CD14-positive monocyte (primary cell): ENCODE data around the gene KSR1. TPM values are rescaled to one million over a fixed set of nuclear protein-coding genes. Genes with fewer than 3 reads are reported as not detected.

Experiments
- DNase-seq, 3 donors: peaks; one replicate each; pipeline ENCODE4 v3.0.0-alpha.2; 2011 to 2022
- H2AFZ ChIP-seq: 2 replicates; pipeline ENCODE4 v1.6.0; 2012; ENCODE audit warnings: mild to moderate bottlenecking, low read depth, low read length, inconsistent platforms; ENCODE audit not compliant: insufficient read depth, poor library complexity, severe bottlenecking
- H3K27ac ChIP-seq, 2 donors: 1 replicate in 1 of 2; 2 replicates in 1 of 2; pipeline ENCODE4 v1.5.1; 2012 to 2013; ENCODE audit warnings: low read length in 2 of 2, control low read depth in 1 of 2, inconsistent platforms in 1 of 2, low read depth in 1 of 2, mild to moderate bottlenecking in 1 of 2
- H3K27me3 ChIP-seq, 2 donors: one replicate each; pipeline versions ENCODE4 v1.6.0 to v1.6.1; 2011 to 2013; ENCODE audit warnings: low read length in 2 of 2; ENCODE audit not compliant: control insufficient read depth in 2 of 2, insufficient read depth in 2 of 2
- H3K36me3 ChIP-seq, 2 donors: replicated peaks in 1 of 2; 1 replicate in 1 of 2; 2 replicates in 1 of 2; pipeline versions ENCODE4 v1.5.1 to v1.6.1; 2012 to 2013; ENCODE audit warnings: low read length in 2 of 2, control low read depth in 1 of 2, inconsistent platforms in 1 of 2, mild to moderate bottlenecking in 1 of 2; ENCODE audit not compliant: insufficient read depth in 2 of 2, control insufficient read depth in 1 of 2
- H3K4me1 ChIP-seq, 2 donors: 1 replicate in 1 of 2; 2 replicates in 1 of 2; pipeline versions ENCODE4 v1.5.1 to v1.6.1; 2012 to 2013; ENCODE audit warnings: low read length in 2 of 2, control low read depth in 1 of 2, inconsistent platforms in 1 of 2, mild to moderate bottlenecking in 1 of 2, moderate library complexity in 1 of 2; ENCODE audit not compliant: insufficient read depth in 2 of 2, control insufficient read depth in 1 of 2
- H3K4me2 ChIP-seq: replicated peaks from 2 replicates; pipeline ENCODE3; 2012; ENCODE audit warnings: low read length, moderate library complexity, mild to moderate bottlenecking; ENCODE audit not compliant: poor library complexity, severe bottlenecking; ENCODE audit errors: extremely low read depth
- H3K4me3 ChIP-seq, 3 experiments: fragments of 200-600 bp in 1 of 3; sonication (generic) in 1 of 3; replicated peaks in 1 of 3; 1 replicate in 2 of 3; 2 replicates in 1 of 3; pipeline ENCODE4 v1.5.1; 2011 to 2013; ENCODE audit warnings: low read length in 3 of 3, mild to moderate bottlenecking in 3 of 3, control low read depth in 2 of 3, low read depth in 2 of 3, inconsistent platforms in 1 of 3, moderate library complexity in 1 of 3
- H3K79me2 ChIP-seq: 2 replicates; pipeline ENCODE4 v1.6.0; 2012; ENCODE audit warnings: mild to moderate bottlenecking, control low read depth, inconsistent platforms, low read length, moderate library complexity; ENCODE audit not compliant: insufficient read depth
- H3K9ac ChIP-seq: 2 replicates; pipeline ENCODE4 v1.6.0; 2017; ENCODE audit warnings: low read length, mild to moderate bottlenecking; ENCODE audit not compliant: insufficient read depth, poor library complexity, severe bottlenecking
- H3K9me3 ChIP-seq, 2 donors: replicated peaks in 1 of 2; 1 replicate in 1 of 2; 2 replicates in 1 of 2; pipeline versions ENCODE4 v1.5.1 to v1.6.1; 2012 to 2013; ENCODE audit warnings: low read length in 2 of 2, control low read depth in 1 of 2; ENCODE audit not compliant: control insufficient read depth in 1 of 2, insufficient read depth in 1 of 2
- H4K20me1 ChIP-seq: 2 replicates; pipeline ENCODE4 v1.6.0; 2012; ENCODE audit warnings: mild to moderate bottlenecking, low read length, control low read depth, moderate library complexity; ENCODE audit not compliant: insufficient read depth
- H3K27ac Mint-ChIP-seq, 7 donors: one replicate each; pipeline ENCODE4 v1.8.0; 2020; ENCODE audit warnings: mild to moderate bottlenecking in 7 of 7, mixed read lengths in 7 of 7, moderate library complexity in 6 of 7, inconsistent platforms in 2 of 7
- H3K27me3 Mint-ChIP-seq, 3 donors: one replicate each; pipeline ENCODE4 v1.8.0; 2021 to 2022; ENCODE audit warnings: low read depth in 3 of 3, mild to moderate bottlenecking in 3 of 3, mixed read lengths in 3 of 3, moderate library complexity in 3 of 3, inconsistent platforms in 1 of 3
- H3K36me3 Mint-ChIP-seq, 2 donors: one replicate each; pipeline ENCODE4 v1.8.0; 2020; ENCODE audit warnings: mixed read lengths in 2 of 2, inconsistent platforms in 1 of 2, mild to moderate bottlenecking in 1 of 2
- H3K4me1 Mint-ChIP-seq: one replicate; pipeline ENCODE4 v1.8.0; 2020; ENCODE audit warnings: mild to moderate bottlenecking, mixed read lengths
- H3K4me3 Mint-ChIP-seq, 2 donors: one replicate each; pipeline ENCODE4 v1.8.0; 2020; ENCODE audit warnings: mild to moderate bottlenecking in 2 of 2, mixed read lengths in 2 of 2, moderate library complexity in 1 of 2
- H3K9me3 Mint-ChIP-seq, 7 donors: one replicate each; pipeline ENCODE4 v1.8.0; 2020 to 2022; ENCODE audit warnings: mixed read lengths in 7 of 7, mild to moderate bottlenecking in 6 of 7, moderate library complexity in 6 of 7, inconsistent platforms in 2 of 7
- CTCF ChIP-seq: fragments of 200-600 bp; IDR thresholded peaks from one replicate; pipeline ENCODE4 v1.8.0; 2022; ENCODE audit warnings: antibody characterized with exemption, mild to moderate bottlenecking
- WGBS: methylation state at CpG from one replicate; pipeline ENCODE4 v1.1.5; 2013; ENCODE audit warnings: missing lambda C conversion rate; ENCODE audit not compliant: insufficient coverage; 5-methylcytosine and 5-hydroxymethylcytosine counted together
- intact Hi-C, 2 donors: fragments of 100-400 bp; cut with micrococcal nuclease; formaldehyde crosslinking; loops; one replicate each; pipeline versions ENCODE4 v1.15.0 to v1.15.1; 2023
- polyA plus RNA-seq, 3 donors: library from polyadenylated mRNA; depleted of rRNA in 1 of 3; unstranded in 2 of 3; stranded (reverse) in 1 of 3; fragments of 300-500 nt in 2 of 3; fragments of >200 nt in 1 of 3; fragmentation: Illumina TruSeq in 2 of 3; gene quantifications; 1 replicate in 2 of 3; 2 replicates in 1 of 3; pipeline ENCODE4 v1.2.3, GENCODE V29; 2012 to 2021

Gene KSR1
- polyA plus RNA-seq, 3 donors: 1.2 to 111 (median 4.2) TPM

GRCh38 chr17:27479838-27480237 is 23.6 kb downstream of the KSR1 start:
- peaks cover 63% of the 10 kb centered on the region for H3K4me1 Mint-ChIP-seq
- no peak overlapping the region for H3K4me3 Mint-ChIP-seq
- intact Hi-C loops: no loop called here
- no peak overlapping the region for H3K4me2 ChIP-seq
- peaks cover 76% of the 10 kb centered on the region for H4K20me1 ChIP-seq
- DNase-seq: no peak
- H3K27ac Mint-ChIP-seq: peak overlapping the region in 4 of 7 donors; percentile 59 to 86 (median 64)
- no peaks in the 10 kb centered on the region for H3K27me3 ChIP-seq
- no peak overlapping the region for H3K9ac ChIP-seq
- TF ChIP-seq CTCF: no peak
- peak overlapping the region in 1 of 2 donors; percentile 15 for H3K27ac ChIP-seq
- H2AFZ ChIP-seq: no peak overlapping the region
- peaks cover 93% of the 10 kb centered on the region for H3K79me2 ChIP-seq
- no peaks in the 10 kb centered on the region for H3K36me3 ChIP-seq
- H3K9me3 ChIP-seq: no peaks in the 10 kb centered on the region
- 96% methylated on average over 3 of the region's 3 CpGs for WGBS
- H3K9me3 Mint-ChIP-seq: no peaks in the 10 kb centered on the region
- peaks cover 15 to 16% of the 10 kb centered on the region in 2 donors for H3K36me3 Mint-ChIP-seq
- peaks cover 0 to 2% (median 0%) of the 10 kb centered on the region in 3 donors for H3K27me3 Mint-ChIP-seq
- H3K4me3 ChIP-seq: no peak overlapping the region
- H3K4me1 ChIP-seq: peaks cover 8 to 26% of the 10 kb centered on the region in 2 donors

- Histone ChIP-seq H3K4me1 (peaks cover 17 to 31% of the 10 kb centered on the region in 2 donors), H3K79me2 (peaks cover 88% of the 10 kb centered on the region), H2AFZ (no peak overlapping the region), H3K36me3 (no peaks in the 10 kb centered on the region), H4K20me1 (peaks cover 70% of the 10 kb centered on the region), H3K27ac (no peak overlapping the region), H3K4me3 (no peak overlapping the region), H3K4me2 (no peak overlapping the region), H3K9ac (no peak overlapping the region), H3K27me3 (no peaks in the 10 kb centered on the region), H3K9me3 (no peaks in the 10 kb centered on the region)
- TF ChIP-seq CTCF: no peak
- peaks cover 63% of the 10 kb centered on the region for H3K4me1 Mint-ChIP-seq
- H3K4me3 Mint-ChIP-seq: no peak overlapping the region
- intact Hi-C loops: no loop called here
- H3K36me3 Mint-ChIP-seq: peaks cover 13 to 15% of the 10 kb centered on the region in 2 donors
- peaks cover 0 to 2% (median 2%) of the 10 kb centered on the region in 3 donors for H3K27me3 Mint-ChIP-seq
- WGBS: no CpG with 5 or more reads among the region's 4 CpGs
- DNase-seq: no peak
- no peaks in the 10 kb centered on the region for H3K9me3 Mint-ChIP-seq
- H3K27ac Mint-ChIP-seq: peak overlapping the region in 3 of 7 donors; percentile 57 to 63 (median 59)
Observed at GRCh38 chr17:27480699-27481098, 24.5 kb downstream of the KSR1 start.
